Measurements from ENCODE around the gene MIAT. TPM values are rescaled to one million over a fixed set of nuclear protein-coding genes. Genes with fewer than 3 reads are reported as not detected.

MIAT gene
- total and polyA plus RNA-seq, 4 donors = 0.18 to 1.5 (median 0.73) TPM

DNA sequence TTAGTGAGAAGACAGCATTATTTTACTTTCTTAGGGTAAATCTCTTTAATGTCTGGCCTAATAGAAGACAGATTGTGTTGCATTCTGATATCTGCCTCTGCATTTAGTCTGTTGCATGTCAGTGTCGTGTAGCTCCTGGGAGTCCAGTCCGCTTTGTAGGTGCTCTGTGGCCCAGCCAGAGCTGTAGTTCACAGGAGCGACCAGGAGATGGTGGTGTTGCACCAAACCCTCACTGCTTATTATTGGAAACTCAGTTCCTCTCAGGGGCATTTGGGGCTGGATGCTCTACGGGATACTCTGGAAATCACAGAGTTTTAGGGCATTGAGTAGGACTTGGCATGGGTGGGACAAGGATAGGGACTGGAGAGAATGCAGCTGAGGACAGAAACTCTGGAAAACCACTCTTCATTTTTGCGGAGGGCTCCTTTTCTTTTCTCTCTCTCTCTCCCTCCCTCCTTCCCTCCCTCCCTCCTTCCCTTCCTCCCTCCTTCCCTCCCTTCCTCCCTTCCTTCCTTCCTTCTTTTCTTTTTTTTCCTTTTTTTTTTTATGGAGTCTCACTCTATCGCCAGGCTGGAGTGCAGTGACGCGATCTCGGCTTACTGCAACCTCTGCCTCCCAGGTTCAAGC lies 21.7 kb downstream of the MIAT start:
- Histone ChIP-seq H3K27ac (ENCODE audit: low read depth in 1 of 2, low read length in 2 of 2) (no peak overlapping the region), H3K9me3 (ENCODE audit: control insufficient read depth in 4 of 4, low read length in 3 of 4) (peaks cover 0 to 4% (median 0%) of the 10 kb centered on the region in 4 donors), H3K36me3 (ENCODE audit: control insufficient read depth in 4 of 4, insufficient read depth in 3 of 4, low read depth in 1 of 4, low read length in 3 of 4) (peaks cover 0 to 10% (median 4%) of the 10 kb centered on the region in 4 donors), H3K4me3 (ENCODE audit: low read depth in 1 of 3, low read length in 3 of 3) (no peak overlapping the region), H3K4me1 (ENCODE audit: control insufficient read depth in 4 of 4, insufficient read depth in 4 of 4, low read length in 3 of 4) (peaks cover 0 to 4% (median 3%) of the 10 kb centered on the region in 4 donors), H3K9ac (ENCODE audit: low read depth in 1 of 2, low read length in 2 of 2) (no peak overlapping the region), H3K27me3 (ENCODE audit: control insufficient read depth in 4 of 4, insufficient read depth in 4 of 4, low read length in 3 of 4) (no peaks in the 10 kb centered on the region)
- DNase-seq (ENCODE audit: low spot score) = peak; percentile 80
- WGBS = 47% methylated on average over 9 of the region's 9 CpGs
- TF ChIP-seq EGR1 (IDR thresholded peaks at IDR 0.05; ENCODE audit: low read depth in 2 of 2) (no peak), HNF4A (conservative IDR thresholded peaks at IDR 0.05) (peak in 1 of 2 donors; percentile 21), FOXA1 (IDR thresholded peaks at IDR 0.05) (no peak), HNF4G (IDR thresholded peaks at IDR 0.05) (no peak), NR2F2 (IDR thresholded peaks at IDR 0.05) (no peak), RAD21 (IDR thresholded peaks at IDR 0.05) (peak; percentile 89 to 93), SP1 (IDR thresholded peaks at IDR 0.05) (no peak), TAF1 (conservative IDR thresholded peaks at IDR 0.05) (no peak), JUND (IDR thresholded peaks at IDR 0.05) (no peak), RXRA (IDR thresholded peaks at IDR 0.05) (no peak), YY1 (IDR thresholded peaks at IDR 0.05) (no peak)
- TF ChIP-seq, protein P1, sequence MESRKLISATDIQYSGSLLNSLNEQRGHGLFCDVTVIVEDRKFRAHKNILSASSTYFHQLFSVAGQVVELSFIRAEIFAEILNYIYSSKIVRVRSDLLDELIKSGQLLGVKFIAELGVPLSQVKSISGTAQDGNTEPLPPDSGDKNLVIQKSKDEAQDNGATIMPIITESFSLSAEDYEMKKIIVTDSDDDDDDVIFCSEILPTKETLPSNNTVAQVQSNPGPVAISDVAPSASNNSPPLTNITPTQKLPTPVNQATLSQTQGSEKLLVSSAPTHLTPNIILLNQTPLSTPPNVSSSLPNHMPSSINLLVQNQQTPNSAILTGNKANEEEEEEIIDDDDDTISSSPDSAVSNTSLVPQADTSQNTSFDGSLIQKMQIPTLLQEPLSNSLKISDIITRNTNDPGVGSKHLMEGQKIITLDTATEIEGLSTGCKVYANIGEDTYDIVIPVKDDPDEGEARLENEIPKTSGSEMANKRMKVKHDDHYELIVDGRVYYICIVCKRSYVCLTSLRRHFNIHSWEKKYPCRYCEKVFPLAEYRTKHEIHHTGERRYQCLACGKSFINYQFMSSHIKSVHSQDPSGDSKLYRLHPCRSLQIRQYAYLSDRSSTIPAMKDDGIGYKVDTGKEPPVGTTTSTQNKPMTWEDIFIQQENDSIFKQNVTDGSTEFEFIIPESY (IDR thresholded peaks at IDR 0.05) = no peak
- TF ChIP-seq, protein P2, sequence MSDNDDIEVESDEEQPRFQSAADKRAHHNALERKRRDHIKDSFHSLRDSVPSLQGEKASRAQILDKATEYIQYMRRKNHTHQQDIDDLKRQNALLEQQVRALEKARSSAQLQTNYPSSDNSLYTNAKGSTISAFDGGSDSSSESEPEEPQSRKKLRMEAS (IDR thresholded peaks at IDR 0.05) = no peak
- TF ChIP-seq, protein P3, sequence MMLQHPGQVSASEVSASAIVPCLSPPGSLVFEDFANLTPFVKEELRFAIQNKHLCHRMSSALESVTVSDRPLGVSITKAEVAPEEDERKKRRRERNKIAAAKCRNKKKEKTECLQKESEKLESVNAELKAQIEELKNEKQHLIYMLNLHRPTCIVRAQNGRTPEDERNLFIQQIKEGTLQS (IDR thresholded peaks at IDR 0.05) = no peak
- TF ChIP-seq, protein P4, sequence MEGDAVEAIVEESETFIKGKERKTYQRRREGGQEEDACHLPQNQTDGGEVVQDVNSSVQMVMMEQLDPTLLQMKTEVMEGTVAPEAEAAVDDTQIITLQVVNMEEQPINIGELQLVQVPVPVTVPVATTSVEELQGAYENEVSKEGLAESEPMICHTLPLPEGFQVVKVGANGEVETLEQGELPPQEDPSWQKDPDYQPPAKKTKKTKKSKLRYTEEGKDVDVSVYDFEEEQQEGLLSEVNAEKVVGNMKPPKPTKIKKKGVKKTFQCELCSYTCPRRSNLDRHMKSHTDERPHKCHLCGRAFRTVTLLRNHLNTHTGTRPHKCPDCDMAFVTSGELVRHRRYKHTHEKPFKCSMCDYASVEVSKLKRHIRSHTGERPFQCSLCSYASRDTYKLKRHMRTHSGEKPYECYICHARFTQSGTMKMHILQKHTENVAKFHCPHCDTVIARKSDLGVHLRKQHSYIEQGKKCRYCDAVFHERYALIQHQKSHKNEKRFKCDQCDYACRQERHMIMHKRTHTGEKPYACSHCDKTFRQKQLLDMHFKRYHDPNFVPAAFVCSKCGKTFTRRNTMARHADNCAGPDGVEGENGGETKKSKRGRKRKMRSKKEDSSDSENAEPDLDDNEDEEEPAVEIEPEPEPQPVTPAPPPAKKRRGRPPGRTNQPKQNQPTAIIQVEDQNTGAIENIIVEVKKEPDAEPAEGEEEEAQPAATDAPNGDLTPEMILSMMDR (IDR thresholded peaks at IDR 0.05; ENCODE audit: low read depth, low read length, missing input control) = peak; percentile 98

DNA sequence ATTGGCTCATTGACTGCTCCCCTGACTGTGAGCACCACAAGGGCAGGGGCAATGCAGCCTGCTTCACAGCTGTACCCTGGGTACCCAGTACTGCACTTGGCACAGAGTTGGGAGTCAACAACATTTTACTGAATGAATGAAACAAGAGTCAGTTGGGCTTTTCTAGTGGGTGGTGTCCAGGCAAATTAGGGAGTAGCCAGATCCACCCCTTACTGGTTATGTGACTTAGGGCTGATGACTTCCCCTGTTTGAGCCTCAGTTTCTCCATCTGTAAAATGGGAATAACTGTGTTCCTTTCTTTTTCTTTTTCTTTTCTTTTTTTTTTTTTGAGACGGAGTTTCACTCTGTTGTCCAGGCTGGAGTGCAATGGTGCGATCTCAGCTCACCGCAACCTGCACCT lies 23.1 kb downstream of the MIAT start:
- no peak for DNase-seq (ENCODE audit: low spot score)
- Histone ChIP-seq H3K27ac (ENCODE audit: low read depth in 1 of 2, low read length in 2 of 2) (no peak overlapping the region), H3K4me3 (ENCODE audit: low read depth in 1 of 3, low read length in 3 of 3) (no peak overlapping the region), H3K27me3 (ENCODE audit: control insufficient read depth in 4 of 4, insufficient read depth in 4 of 4, low read length in 3 of 4) (no peaks in the 10 kb centered on the region), H3K36me3 (ENCODE audit: control insufficient read depth in 4 of 4, insufficient read depth in 3 of 4, low read depth in 1 of 4, low read length in 3 of 4) (peaks cover 0 to 10% (median 4%) of the 10 kb centered on the region in 4 donors), H3K9ac (ENCODE audit: low read depth in 1 of 2, low read length in 2 of 2) (no peak overlapping the region), H3K9me3 (ENCODE audit: control insufficient read depth in 4 of 4, low read length in 3 of 4) (peaks cover 0 to 4% (median 0%) of the 10 kb centered on the region in 4 donors), H3K4me1 (ENCODE audit: control insufficient read depth in 4 of 4, insufficient read depth in 4 of 4, low read length in 3 of 4) (no peaks in the 10 kb centered on the region)
- 95% methylated on average over 3 of the region's 3 CpGs for WGBS
- TF ChIP-seq, protein P1 (IDR thresholded peaks at IDR 0.05) = no peak
- TF ChIP-seq TAF1 (conservative IDR thresholded peaks at IDR 0.05) = no peak
- no peak for TF ChIP-seq EGR1 (IDR thresholded peaks at IDR 0.05; ENCODE audit: low read depth in 2 of 2)
- no peak for TF ChIP-seq HNF4A (conservative IDR thresholded peaks at IDR 0.05)
- no peak for TF ChIP-seq SP1 (IDR thresholded peaks at IDR 0.05)
- no peak for TF ChIP-seq RAD21 (IDR thresholded peaks at IDR 0.05)
- no peak for TF ChIP-seq NR2F2 (IDR thresholded peaks at IDR 0.05)
- TF ChIP-seq, protein P4 (IDR thresholded peaks at IDR 0.05; ENCODE audit: low read depth, low read length, missing input control) = no peak
